HAP-1 (cell line): ENCODE results near the gene CAB39L.
"Not testable (repeated sequence)": the region's sequence is repeated elsewhere in the genome, so short reads cannot be mapped to it uniquely, and the experiment has no call there.

Experiments
- DNase-seq, 2 experiments: peaks; one replicate each; pipeline ENCODE4 v3.0.0-alpha.2; 2016 to 2020; ENCODE audit warnings: low spot score in 2 of 2
- H3K27me3 ChIP-seq: fragments of 250-450 bp; sonication (Bioruptor Pico); 2 replicates; pipeline ENCODE4 v1.5.1; 2020; ENCODE audit warnings: low read depth, mild to moderate bottlenecking, moderate library complexity
- H3K36me3 ChIP-seq: fragments of 250-450 bp; sonication (Bioruptor Pico); replicated peaks from 2 replicates; pipeline ENCODE4 v1.5.1; 2020; ENCODE audit warnings: mild to moderate bottlenecking
- H3K4me1 ChIP-seq: fragments of 250-450 bp; sonication (Bioruptor Pico); 2 replicates; pipeline ENCODE4 v1.5.1; 2020; ENCODE audit warnings: mild to moderate bottlenecking
- H3K4me3 ChIP-seq: fragments of 250-450 bp; sonication (Bioruptor Pico); 2 replicates; pipeline ENCODE4 v1.5.1; 2020; ENCODE audit warnings: mild to moderate bottlenecking, moderate library complexity
- H3K9me3 ChIP-seq: fragments of 250-450 bp; sonication (Bioruptor Pico); 2 replicates; pipeline ENCODE4 v1.5.1; 2020; ENCODE audit warnings: mild to moderate bottlenecking, moderate library complexity
- in situ Hi-C: fragments of 300-500 bp; cut with MboI; formaldehyde crosslinking; loops from 3 replicates; pipeline ENCODE4 v1.14.3; 2020; ENCODE audit warnings: low sequenced_read_pairs, inconsistent platforms, mixed read lengths

Gene CAB39L

DNA sequence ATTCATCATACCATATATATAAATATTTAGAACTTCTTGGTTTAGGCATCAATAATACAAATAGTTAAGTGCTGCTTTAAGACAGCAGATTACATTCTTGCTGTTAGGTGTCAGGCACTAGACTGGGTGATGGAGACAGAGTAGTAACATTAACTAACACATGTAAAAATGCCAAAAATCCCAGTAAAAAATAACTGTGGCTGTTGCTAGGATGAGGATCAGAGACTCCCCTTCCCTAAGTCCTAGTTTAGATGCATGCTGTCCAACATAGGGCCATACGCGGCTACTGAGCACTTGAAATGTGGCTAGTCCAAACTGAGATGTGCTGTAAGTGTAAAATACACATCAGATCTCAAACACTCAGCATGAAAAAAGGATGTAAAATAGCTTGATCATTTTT lies 101.4 kb downstream of the CAB39L start:
- H3K36me3 ChIP-seq: no peaks in the 10 kb centered on the region
- in situ Hi-C loops: no loop called here
- no peak overlapping the region for H3K4me3 ChIP-seq
- H3K9me3 ChIP-seq: no peaks in the 10 kb centered on the region
- H3K27me3 ChIP-seq: no peaks in the 10 kb centered on the region
- no peaks in the 10 kb centered on the region for H3K4me1 ChIP-seq
- no peak for DNase-seq

DNA sequence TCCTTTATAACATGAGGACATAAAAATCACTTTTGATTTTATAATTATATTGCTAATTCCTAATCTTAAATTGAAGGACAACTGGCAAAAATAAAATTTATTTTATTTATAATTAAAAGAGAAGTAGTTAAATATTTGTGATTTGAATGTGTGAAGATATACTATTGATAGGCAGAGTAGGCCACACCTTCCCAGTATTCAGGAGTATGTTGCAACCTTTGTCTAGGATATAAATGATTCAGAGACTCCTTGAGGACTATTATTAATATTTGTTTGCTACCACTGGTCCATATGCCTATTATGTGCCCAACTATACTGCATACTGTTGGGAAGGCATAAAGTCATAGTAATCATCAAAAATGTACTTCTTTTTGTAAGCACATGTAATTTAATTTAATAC lies 101.9 kb downstream of the CAB39L start:
- Histone ChIP-seq H3K4me3 (no peak overlapping the region), H3K36me3 (no peaks in the 10 kb centered on the region), H3K4me1 (no peaks in the 10 kb centered on the region), H3K27me3 (no peaks in the 10 kb centered on the region), H3K9me3 (no peaks in the 10 kb centered on the region)
- in situ Hi-C loops: no loop called here
- DNase-seq: no peak

DNA sequence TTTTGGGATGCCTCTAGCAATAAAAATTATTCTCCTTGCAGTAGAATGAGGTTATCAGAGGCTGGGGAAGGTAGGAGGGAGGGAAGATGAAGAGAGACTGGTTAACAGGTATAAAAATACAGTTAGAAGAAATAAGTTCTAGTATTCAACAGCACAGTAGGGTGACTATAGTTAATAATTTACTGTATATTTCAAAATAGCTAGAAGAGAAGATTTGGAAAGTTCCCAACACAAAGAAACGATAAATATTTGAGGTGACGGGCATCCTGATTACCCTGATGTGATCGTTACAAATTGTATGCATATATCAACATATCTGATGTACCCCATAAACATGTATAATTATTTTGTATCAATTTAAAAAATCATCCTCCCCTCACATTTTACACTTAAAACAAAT lies 102.3 kb downstream of the CAB39L start:
- no peak overlapping the region for H3K4me3 ChIP-seq

DNA sequence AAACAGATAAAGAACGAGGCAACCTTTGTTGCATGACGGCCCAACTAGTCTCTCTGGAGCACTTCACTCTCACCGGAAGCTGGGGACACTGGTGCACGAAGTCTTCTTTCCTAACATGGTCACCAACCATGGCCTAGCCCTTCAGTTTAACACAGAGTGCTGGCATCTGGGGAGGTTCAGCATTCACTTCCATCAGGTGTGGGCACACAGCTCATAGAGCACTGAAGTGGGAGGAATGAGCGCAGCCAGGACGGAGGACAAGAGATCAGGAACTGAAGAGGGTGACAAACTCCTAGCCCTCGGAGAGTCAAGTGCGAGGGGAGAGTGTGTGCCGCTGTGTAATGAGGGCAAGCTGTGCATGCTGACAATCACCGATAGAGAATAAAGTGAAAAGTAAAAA lies 103.7 kb downstream of the CAB39L start:
- H3K4me3 ChIP-seq: no peak overlapping the region
- H3K27me3 ChIP-seq: peaks cover 4% of the 10 kb centered on the region; the same call in 1 of the 2 replicates
- in situ Hi-C loops: no loop called here
- DNase-seq: no peak
- H3K4me1 ChIP-seq: no peaks in the 10 kb centered on the region
- no peaks in the 10 kb centered on the region for H3K36me3 ChIP-seq
- no peaks in the 10 kb centered on the region for H3K9me3 ChIP-seq

More for the DNA sequence above, 102.3 kb downstream of the CAB39L start:
- no peaks in the 10 kb centered on the region for H3K36me3 ChIP-seq
- DNase-seq: no peak
- H3K9me3 ChIP-seq: no peaks in the 10 kb centered on the region
- in situ Hi-C loops: no loop called here
- no peaks in the 10 kb centered on the region for H3K4me1 ChIP-seq
- no peaks in the 10 kb centered on the region for H3K27me3 ChIP-seq

DNA sequence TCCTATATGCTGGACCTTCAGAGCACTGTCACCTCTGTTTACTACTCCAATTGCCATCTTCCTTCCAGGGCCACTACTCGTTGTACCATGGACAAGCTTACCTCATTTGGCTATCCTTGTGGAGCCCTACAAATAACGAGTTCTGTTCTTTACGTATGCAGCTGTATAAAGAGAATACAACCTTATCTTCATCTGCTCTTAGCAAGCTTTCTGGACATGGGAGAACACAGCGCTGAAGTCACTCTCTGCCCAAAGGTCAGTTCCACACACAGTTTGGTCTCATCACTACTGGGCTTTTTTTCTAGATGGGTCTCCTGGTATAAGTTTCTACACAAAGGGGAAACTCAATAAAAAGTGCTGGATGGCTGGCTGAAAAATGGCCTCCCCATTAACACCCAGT lies 107.2 kb downstream of the CAB39L start:
- in situ Hi-C loops: no loop called here

DNA sequence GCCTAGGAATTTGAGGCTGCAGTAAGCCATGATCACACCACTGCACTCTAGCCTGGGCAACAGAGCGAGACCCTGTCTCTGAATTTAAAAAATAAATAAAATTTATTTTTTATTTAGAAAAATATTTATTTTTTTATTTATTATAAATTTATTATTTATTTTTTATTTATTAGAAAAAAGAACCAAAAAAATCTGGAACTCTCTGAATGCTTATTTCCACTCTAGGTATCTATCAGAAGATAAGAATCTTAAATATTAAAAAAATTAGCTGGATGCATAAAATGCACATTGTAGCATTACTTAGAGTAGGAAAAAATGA lies 113.4 kb downstream of the CAB39L start:
- Histone ChIP-seq H3K4me1 (no peaks in the 10 kb centered on the region), H3K36me3 (no peaks in the 10 kb centered on the region), H3K4me3 (no peak overlapping the region), H3K9me3 (no peaks in the 10 kb centered on the region), H3K27me3 (no peaks in the 10 kb centered on the region)
- no peak for DNase-seq
- in situ Hi-C loops: no loop called here

More for the DNA sequence above, 107.2 kb downstream of the CAB39L start:
- no peak for DNase-seq
- no peaks in the 10 kb centered on the region for H3K9me3 ChIP-seq
- H3K4me3 ChIP-seq: no peak overlapping the region
- no peaks in the 10 kb centered on the region for H3K4me1 ChIP-seq
- H3K36me3 ChIP-seq: no peaks in the 10 kb centered on the region
- H3K27me3 ChIP-seq: peaks cover 4% of the 10 kb centered on the region; the same call in 1 of the 2 replicates

DNA sequence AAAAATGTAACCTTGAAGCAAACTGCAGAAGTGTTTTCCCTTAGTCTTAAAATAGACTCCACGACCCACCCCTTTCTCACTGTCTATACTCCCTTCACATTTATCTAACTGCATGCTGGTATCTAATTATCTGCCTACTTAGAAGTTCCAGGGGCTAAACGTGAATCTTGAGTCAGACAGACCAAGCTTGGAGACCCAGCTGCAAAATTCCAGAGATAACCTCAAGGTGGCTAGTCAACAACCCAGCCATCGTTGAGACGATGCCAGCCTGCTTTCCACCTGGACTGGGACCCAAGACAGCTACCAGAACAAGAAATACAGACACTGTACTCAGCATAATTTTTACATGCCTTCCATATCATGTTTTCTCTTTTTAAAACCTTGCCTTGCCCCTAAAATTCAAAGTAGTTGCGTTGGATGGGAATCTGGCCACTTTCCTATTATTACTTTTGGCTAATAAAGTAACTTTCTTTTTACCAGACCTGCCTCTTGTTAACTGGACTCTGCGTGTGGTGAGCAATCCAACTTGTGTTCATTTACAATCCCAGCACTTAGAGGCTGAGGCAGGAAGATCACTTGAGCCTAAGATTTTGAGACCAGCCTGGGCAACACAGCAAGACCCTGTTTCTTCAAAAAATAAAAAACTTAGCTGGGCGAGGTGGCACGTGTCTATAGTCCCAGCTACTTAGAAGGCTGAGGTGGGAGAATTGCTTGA lies 113.9 kb downstream of the CAB39L start:
- Histone ChIP-seq H3K4me1 (no peaks in the 10 kb centered on the region), H3K9me3 (no peaks in the 10 kb centered on the region), H3K27me3 (no peaks in the 10 kb centered on the region), H3K36me3 (no peaks in the 10 kb centered on the region), H3K4me3 (no peak overlapping the region)
- in situ Hi-C loops: no loop called here
- no peak for DNase-seq

DNA sequence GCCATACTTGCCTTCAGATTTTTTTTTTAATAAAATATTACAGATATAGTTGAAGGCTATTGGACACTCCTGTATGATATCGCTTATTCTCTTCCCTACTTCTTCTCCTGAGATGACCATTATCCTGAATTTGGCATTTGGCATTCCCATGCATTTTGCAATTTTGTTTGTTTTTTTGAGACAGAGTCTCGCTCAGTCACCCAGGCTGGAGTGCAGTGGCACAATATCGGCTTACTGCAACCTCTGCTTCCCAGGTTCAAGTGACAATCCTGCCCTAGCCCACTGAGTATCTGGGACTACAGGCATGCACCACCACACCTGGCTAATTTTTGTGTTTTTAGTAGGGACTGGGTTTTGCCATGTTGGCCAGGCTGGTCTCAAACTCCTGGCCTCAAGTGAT lies 116.7 kb downstream of the CAB39L start:
- DNase-seq, H3K36me3 ChIP-seq, H3K4me3 ChIP-seq, H3K4me1 ChIP-seq, in situ Hi-C loops, H3K9me3 ChIP-seq, H3K27me3 ChIP-seq: not testable (repeated sequence)

DNA sequence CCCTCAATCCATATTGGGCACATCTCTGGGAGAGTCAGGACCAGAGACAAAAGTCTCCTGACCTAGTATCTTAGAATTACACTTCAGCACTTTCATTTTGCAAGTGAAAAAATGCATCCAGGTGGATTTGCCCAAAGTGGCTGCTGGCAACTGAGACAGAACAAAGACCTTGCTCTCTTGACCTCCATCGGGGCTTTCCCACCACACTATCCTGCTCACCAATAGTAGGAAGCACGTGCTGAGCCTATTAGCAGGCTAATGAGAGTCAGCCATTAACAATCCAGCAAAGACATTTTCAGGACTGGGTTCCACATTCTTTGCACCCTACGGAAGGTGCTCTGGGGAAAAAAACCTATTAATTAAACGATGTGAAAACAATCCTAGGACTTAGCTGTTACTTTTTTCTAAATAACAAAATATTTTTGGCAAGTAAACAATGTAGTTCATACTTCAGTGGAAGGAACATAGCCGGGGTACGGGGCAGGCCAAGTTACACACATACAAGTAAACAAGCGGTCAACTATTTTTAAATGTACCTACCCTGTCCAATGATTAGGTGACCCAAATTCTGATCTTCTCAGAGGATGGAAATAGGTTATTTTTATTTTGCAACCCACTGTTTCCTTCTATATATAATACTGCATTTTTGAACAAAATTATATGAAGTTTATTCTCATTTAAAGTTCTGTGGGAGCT lies 117.5 kb downstream of the CAB39L start:
- Histone ChIP-seq H3K27me3 (no peaks in the 10 kb centered on the region), H3K4me3 (no peak overlapping the region), H3K4me1 (no peaks in the 10 kb centered on the region), H3K9me3 (no peaks in the 10 kb centered on the region), H3K36me3 (no peaks in the 10 kb centered on the region)
- no peak for DNase-seq
- in situ Hi-C loops: no loop called here

DNA sequence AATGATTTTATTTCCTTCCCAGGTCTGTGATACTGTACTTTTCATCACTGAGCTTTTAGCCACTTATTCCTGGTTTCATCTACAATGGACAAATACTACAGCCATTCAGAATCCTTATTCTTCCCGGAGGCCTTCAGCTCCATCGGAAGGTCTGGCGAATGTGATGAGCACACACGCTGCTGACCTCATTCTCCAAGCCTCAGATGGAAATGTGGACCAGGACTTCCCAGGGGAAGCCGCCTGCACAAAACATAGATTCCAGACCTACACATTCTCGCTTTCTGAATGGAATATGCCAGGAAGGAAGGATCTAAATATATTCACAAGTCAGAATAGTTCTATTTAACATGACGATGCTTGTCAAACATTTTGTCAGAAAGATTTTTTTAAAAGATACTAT lies 120.5 kb downstream of the CAB39L start:
- H3K36me3 ChIP-seq: no peaks in the 10 kb centered on the region
- in situ Hi-C loops: loop anchor here (25.0 kb wide), 1 partner anchor 514 kb away; no protein-coding TSS in a partner anchor

DNA sequence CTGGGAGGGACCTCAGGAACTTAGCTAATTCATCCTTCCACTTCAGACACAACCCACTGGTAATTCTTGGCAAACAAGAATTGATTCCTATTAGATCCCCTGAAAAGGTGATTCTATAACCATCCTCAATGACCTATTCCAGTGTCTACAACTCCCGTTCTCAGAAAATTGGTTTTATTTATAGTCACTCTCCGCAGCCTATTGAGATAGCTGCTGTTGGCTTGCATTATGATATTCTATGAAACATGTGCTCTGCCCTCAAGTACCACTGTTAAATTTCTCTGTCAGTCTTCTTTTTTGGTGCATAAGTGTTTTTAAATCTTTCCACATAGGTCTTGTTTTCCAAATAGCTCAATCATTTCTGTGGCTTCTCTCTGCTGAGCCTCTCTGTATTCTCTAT lies 121.2 kb downstream of the CAB39L start:
- Histone ChIP-seq H3K4me1 (no peaks in the 10 kb centered on the region), H3K4me3 (no peak overlapping the region), H3K36me3 (no peaks in the 10 kb centered on the region), H3K27me3 (no peaks in the 10 kb centered on the region), H3K9me3 (no peaks in the 10 kb centered on the region)
- in situ Hi-C loops: loop anchor here (25.0 kb wide), 1 partner anchor 515 kb away; no protein-coding TSS in a partner anchor
- no peak for DNase-seq

More for the DNA sequence above, 120.5 kb downstream of the CAB39L start:
- Histone ChIP-seq H3K4me3 (no peak overlapping the region), H3K4me1 (no peaks in the 10 kb centered on the region), H3K9me3 (no peaks in the 10 kb centered on the region), H3K27me3 (no peaks in the 10 kb centered on the region)
- DNase-seq: no peak

DNA sequence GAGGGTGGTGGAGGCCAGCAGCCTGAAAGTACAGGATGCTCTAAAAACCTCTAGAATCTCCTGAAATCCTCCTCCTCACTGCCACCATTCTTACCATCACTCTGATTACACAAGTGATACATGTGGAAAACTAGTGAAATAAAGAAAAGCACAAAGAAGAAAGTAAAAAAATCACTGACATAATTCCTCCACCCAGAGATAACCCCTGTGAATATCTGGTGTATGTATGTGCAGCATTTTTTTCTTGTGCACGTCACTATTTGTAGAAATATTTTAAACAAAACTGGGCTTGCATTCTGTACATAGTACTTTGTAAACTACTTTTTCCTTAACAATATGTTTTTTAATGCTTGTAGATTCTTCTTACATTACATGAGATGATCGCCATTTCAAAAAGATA lies 122.9 kb downstream of the CAB39L start:
- peaks cover 2% of the 10 kb centered on the region; the same call in 1 of the 2 replicates for H3K9me3 ChIP-seq
- no peak overlapping the region for H3K4me3 ChIP-seq
- H3K4me1 ChIP-seq: no peaks in the 10 kb centered on the region
- no peaks in the 10 kb centered on the region for H3K27me3 ChIP-seq
- no peak for DNase-seq
- H3K36me3 ChIP-seq: no peaks in the 10 kb centered on the region
- in situ Hi-C loops: loop anchor here (25.0 kb wide), 1 partner anchor 516 kb away; no protein-coding TSS in a partner anchor

DNA sequence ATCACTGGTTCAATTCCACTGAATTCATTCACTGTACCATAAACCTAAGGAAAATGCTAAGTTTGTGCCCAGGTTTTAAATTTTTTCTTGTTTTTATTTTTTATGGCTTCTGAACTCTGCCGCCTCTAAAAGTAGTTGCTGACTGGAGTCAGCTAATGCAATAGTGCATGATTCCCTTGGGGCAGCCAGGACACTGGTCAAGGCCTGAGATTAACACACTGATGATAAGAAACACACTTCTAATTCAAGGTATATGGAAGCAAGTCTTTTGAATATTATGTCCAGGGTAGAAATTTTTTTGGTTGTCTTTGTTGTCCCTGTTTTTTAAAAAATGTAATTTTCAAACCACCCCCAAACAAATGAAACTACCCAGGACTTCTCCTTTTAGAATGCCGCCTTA lies 123.9 kb downstream of the CAB39L start:
- no peak for DNase-seq
- Histone ChIP-seq H3K4me1 (no peaks in the 10 kb centered on the region), H3K27me3 (no peaks in the 10 kb centered on the region), H3K9me3 (peaks cover 2% of the 10 kb centered on the region; the same call in 1 of the 2 replicates), H3K36me3 (no peaks in the 10 kb centered on the region), H3K4me3 (no peak overlapping the region)
- in situ Hi-C loops: loop anchor here (25.0 kb wide), 1 partner anchor 517 kb away; no protein-coding TSS in a partner anchor

DNA sequence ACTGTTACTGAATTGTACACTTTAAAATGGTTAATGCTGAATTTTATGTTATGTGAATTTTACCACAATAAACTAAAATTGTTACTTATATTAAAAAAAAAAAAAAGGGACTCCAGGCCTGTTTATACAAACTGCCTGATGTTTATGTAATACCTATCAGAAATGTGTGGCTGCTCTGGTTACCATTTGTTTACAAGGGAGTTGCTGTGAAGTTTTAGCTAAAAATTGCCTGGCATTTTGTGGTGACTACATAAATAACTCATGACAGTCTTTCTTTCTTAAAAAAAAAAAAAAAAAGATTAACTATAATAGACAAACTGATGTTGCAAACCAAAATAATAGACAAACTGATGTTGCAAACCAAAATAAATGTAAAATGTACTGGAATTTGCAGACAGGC lies 124.3 kb downstream of the CAB39L start:
- Histone ChIP-seq H3K36me3 (no peaks in the 10 kb centered on the region), H3K4me1 (no peaks in the 10 kb centered on the region), H3K27me3 (no peaks in the 10 kb centered on the region), H3K4me3 (no peak overlapping the region), H3K9me3 (peaks cover 2% of the 10 kb centered on the region; the same call in 1 of the 2 replicates)
- DNase-seq: no peak
- in situ Hi-C loops: loop anchor here (25.0 kb wide), 1 partner anchor 518 kb away; no protein-coding TSS in a partner anchor
